Uterus (tissue), 4 donors: ENCODE data around the gene TPM2. TPM values are rescaled to one million over a fixed set of nuclear protein-coding genes. Genes with fewer than 3 reads are reported as not detected.

Experiments used
- DNase-seq, 2 donors: peaks; one replicate each; pipeline ENCODE4 v3.0.0-alpha.2; 2019 to 2020
- H3K27ac ChIP-seq, 2 donors: fragments of 200-600 bp; sonication (generic); 1 replicate in 1 of 2; 2 replicates in 1 of 2; pipeline ENCODE4 v1.5.1; 2016 to 2018
- H3K27me3 ChIP-seq, 2 donors: fragments of 200-600 bp; sonication (generic); one replicate each; pipeline ENCODE4 v1.5.1; 2018 to 2019; ENCODE audit warnings: control low read depth in 1 of 2
- H3K36me3 ChIP-seq, 2 donors: fragments of 200-600 bp; sonication (generic); one replicate each; pipeline ENCODE4 v1.5.1; 2019; ENCODE audit warnings: control low read depth in 1 of 2
- H3K4me1 ChIP-seq, 2 donors: fragments of 200-600 bp; sonication (generic); one replicate each; pipeline ENCODE4 v1.5.1; 2018 to 2019; ENCODE audit warnings: control low read depth in 1 of 2
- H3K4me3 ChIP-seq, 2 donors: fragments of 200-600 bp; sonication (generic); 1 replicate in 1 of 2; 2 replicates in 1 of 2; pipeline ENCODE4 v1.5.1; 2018 to 2019; ENCODE audit warnings: mild to moderate bottlenecking in 1 of 2
- H3K9me3 ChIP-seq, 2 donors: fragments of 200-600 bp; sonication (generic); one replicate each; pipeline ENCODE4 v1.5.1; 2019; ENCODE audit warnings: control low read depth in 1 of 2
- CTCF ChIP-seq, 4 experiments: fragments of 200-600 bp in 2 of 4; fragments of 450-650 bp in 2 of 4; sonication (generic) in 2 of 4; IDR thresholded peaks; one replicate each; pipeline ENCODE4 v1.5.1; 2016 to 2019; ENCODE audit warnings: antibody characterized with exemption in 4 of 4, mild to moderate bottlenecking in 2 of 4, moderate library complexity in 1 of 4
- POLR2A ChIP-seq, 2 donors: fragments of 450-650 bp; IDR thresholded peaks; one replicate each; pipeline ENCODE4 v1.6.1; 2016; ENCODE audit warnings: antibody characterized with exemption in 2 of 2, mild to moderate bottlenecking in 1 of 2, moderate library complexity in 1 of 2
- intact Hi-C: fragments of 100-400 bp; cut with DNase I; formaldehyde crosslinking; loops from one replicate; pipeline ENCODE4 v1.15.1; 2023; ENCODE audit warnings: low total_unique reads
- total RNA-seq, 4 donors: library from RNA; depleted of rRNA in 3 of 4; stranded (reverse); fragments of >200 nt in 3 of 4; gene quantifications; one replicate each; pipeline versions ENCODE4 v1.1.0 to v1.2.4, GENCODE V29; 2014 to 2023
- donor health status: DM: yes; HTN: yes; CAD: no.

Gene TPM2
- total RNA-seq, 4 donors from 2014 or later = 491 to 2,682 (median 829) TPM

GRCh38 chr9:35730486-35730854 lies 40.7 kb upstream of the TPM2 start:
- H3K4me1 ChIP-seq = peaks cover 0 to 8% of the 10 kb centered on the region in 2 donors
- peak overlapping the region; percentile 94 to 97 for H3K27ac ChIP-seq
- no peak for TF ChIP-seq CTCF (IDR thresholded peaks at IDR 0.05)
- TF ChIP-seq POLR2A (IDR thresholded peaks at IDR 0.05) = no peak
- DNase-seq = no peak
- H3K4me3 ChIP-seq = peak overlapping the region; percentile 62 to 84
- no peaks in the 10 kb centered on the region for H3K36me3 ChIP-seq
- H3K27me3 ChIP-seq = no peaks in the 10 kb centered on the region
- no peaks in the 10 kb centered on the region for H3K9me3 ChIP-seq
- intact Hi-C loops = loop anchor here (5.0 kb wide), 1 partner anchor 73 kb away; the partner anchor contains the start of genes CCDC107 and RMRP

- peak in 1 of 2 donors; percentile 56 for DNase-seq
- H3K4me1 ChIP-seq = peaks cover 0 to 8% of the 10 kb centered on the region in 2 donors
Measured at GRCh38 chr9:35729700-35730485, 40.2 kb upstream of the TPM2 start.

GRCh38 chr9:35729101-35729500 lies 39.4 kb upstream of the TPM2 start:
- Histone ChIP-seq H3K27ac (peak overlapping the region; percentile 94 to 97), H3K9me3 (no peaks in the 10 kb centered on the region), H3K27me3 (no peaks in the 10 kb centered on the region), H3K36me3 (no peaks in the 10 kb centered on the region), H3K4me1 (peaks cover 0 to 8% of the 10 kb centered on the region in 2 donors), H3K4me3 (peak overlapping the region; percentile 6 to 84)
- no peak for DNase-seq
- intact Hi-C loops = loop anchor here (5.0 kb wide), 1 partner anchor 42 kb away; the partner anchor contains the start of gene TPM2
- TF ChIP-seq CTCF (IDR thresholded peaks at IDR 0.05) (no peak), POLR2A (IDR thresholded peaks at IDR 0.05) (no peak)

More at GRCh38 chr9:35729700-35730485, 40.2 kb upstream of the TPM2 start:
- no peaks in the 10 kb centered on the region for H3K9me3 ChIP-seq
- H3K4me3 ChIP-seq = peak overlapping the region; percentile 62 to 84
- H3K36me3 ChIP-seq = no peaks in the 10 kb centered on the region
- TF ChIP-seq POLR2A (IDR thresholded peaks at IDR 0.05) (peak in 1 of 2 donors; percentile 36), CTCF (IDR thresholded peaks at IDR 0.05) (peak; percentile 23 to 65 (median 52))
- peak overlapping the region; percentile 94 to 97 for H3K27ac ChIP-seq
- no peaks in the 10 kb centered on the region for H3K27me3 ChIP-seq
- intact Hi-C loops = loop anchor here (5.0 kb wide), 2 partner anchors 43 to 73 kb away; partner anchors contain the start of genes CCDC107, RMRP and TPM2

GRCh38 chr9:35728041-35728971 lies 38.6 kb upstream of the TPM2 start:
- Histone ChIP-seq H3K9me3 (no peaks in the 10 kb centered on the region), H3K27me3 (no peaks in the 10 kb centered on the region), H3K4me3 (peak overlapping the region; percentile 31 to 84), H3K36me3 (no peaks in the 10 kb centered on the region), H3K4me1 (peaks cover 0 to 4% of the 10 kb centered on the region in 2 donors), H3K27ac (peak overlapping the region; percentile 94 to 97)
- TF ChIP-seq CTCF (IDR thresholded peaks at IDR 0.05) (peak in 1 of 4 experiments; percentile 1), POLR2A (IDR thresholded peaks at IDR 0.05) (peak; percentile 74 to 76)
- DNase-seq = peak; percentile 83 to 92
- intact Hi-C loops = loop anchor here (5.0 kb wide), 1 partner anchor 41 kb away; the partner anchor contains the start of gene TPM2
